Raji (cell line): ENCODE results near the gene SLC25A21.

Source experiments
- POLR2A ChIP-seq: IDR thresholded peaks from 2 replicates; pipeline ENCODE4 v1.6.1; 2011; ENCODE audit warnings: low read depth, low read length, control low read depth; ENCODE audit not compliant: insufficient read depth

SLC25A21 gene

DNA sequence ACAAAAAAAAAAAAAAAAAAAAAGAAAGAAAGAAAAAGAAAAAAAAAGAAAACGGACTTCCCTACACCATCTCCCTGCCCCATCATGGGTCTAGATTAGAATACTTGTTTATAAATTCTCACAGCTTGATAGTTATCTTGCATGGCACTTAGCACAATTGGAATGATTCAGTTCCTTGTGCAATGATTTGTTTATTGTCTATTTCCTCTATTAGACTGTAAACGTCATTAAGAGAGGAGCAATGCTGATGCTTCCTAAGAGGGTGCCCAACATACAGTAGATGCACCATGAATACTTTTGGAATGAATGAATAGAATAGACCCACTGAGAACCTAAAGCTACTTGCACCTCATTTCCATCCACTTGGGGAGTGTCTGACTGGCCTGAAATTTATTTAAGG lies 469.9 kb downstream of the SLC25A21 start:
- no peak for TF ChIP-seq POLR2A

DNA sequence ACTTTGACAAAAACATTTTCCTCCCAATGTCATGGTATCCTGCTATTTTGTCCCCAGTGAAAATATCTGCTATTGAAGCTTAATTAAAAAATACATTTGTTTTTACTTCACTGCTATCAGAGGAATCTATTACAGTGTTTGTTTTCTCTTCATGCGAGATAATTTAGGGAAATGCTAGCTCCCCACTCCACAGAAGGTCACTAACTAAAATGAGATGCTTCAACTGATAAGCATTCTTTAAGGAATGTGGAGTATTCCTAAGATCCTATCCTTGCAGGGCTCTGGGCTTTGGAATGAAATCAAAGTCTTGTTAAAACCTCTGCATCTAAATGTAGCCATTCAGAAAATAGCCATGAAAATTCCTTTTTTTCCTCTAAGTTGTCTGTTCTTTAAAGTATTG lies 471.3 kb downstream of the SLC25A21 start:
- TF ChIP-seq POLR2A = no peak

DNA sequence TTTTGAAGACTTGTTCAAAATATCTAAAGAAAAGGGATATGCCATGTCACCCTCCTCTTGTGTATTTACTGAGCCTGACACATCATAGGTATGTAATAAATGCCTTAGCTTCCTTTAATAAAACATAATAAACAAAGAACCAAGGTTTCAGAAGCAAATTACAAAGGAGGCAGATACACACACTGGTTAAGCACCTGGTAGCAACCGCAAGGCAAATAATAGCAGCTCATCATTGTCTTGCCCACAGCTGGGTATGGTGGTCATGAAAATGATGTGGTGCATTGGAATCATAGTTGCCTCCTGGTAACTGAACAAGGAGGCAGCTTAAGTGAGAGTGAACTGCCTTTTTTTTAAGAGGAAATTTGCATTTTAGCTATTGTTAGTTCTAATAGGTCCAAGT lies 471.8 kb downstream of the SLC25A21 start:
- TF ChIP-seq POLR2A = no peak

DNA sequence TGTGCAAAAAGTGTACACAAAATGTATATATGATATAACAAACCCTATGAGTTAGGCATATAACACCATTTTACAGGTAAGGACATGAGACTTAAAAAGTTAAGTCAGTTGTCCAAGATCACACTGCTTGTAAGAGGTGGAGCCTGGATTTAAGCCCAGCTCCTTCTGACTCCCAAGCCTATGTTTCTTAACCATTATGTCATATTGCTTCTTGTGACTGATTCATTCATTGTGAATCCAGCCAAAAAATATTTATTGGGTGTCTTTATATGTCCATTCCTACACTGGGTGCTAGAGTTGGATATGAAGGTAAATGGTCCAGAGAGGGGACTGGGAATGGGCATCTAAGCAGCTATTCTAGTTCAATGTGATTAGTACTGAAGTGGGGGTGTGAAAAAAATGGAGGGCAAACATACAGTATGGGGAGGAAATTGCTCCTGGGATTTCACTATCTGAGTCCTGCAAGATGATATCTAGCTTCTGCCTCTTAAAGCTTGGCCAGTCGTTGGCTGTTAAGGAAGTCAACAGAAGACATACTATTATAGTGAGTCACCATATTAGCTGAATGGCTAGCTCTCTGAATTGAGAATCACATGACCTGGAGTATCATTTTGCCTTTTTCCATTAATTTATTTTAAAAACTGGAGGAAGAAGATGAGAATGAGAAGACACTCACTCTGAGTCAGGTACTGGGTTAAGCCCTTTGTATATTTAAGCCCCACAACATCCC lies 481.9 kb downstream of the SLC25A21 start:
- TF ChIP-seq POLR2A = no peak

DNA sequence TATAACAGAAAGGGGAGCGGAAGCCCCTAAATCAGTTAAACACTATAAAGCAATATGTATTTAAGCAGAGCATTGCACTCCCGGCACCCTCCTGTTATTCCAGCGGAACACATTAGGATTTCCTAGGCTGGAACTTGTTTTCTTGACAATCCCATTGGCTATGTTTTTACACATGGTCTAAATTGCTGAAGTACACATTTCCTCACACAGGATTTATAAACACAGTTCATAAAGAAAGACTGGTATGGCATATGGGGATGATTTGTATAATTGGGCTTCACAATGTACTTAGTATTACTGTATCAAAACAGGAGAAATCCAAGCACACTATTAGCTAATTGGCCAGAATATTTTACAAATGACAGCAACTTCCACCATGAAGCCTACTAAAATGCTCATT lies 487.5 kb downstream of the SLC25A21 start:
- no peak for TF ChIP-seq POLR2A

DNA sequence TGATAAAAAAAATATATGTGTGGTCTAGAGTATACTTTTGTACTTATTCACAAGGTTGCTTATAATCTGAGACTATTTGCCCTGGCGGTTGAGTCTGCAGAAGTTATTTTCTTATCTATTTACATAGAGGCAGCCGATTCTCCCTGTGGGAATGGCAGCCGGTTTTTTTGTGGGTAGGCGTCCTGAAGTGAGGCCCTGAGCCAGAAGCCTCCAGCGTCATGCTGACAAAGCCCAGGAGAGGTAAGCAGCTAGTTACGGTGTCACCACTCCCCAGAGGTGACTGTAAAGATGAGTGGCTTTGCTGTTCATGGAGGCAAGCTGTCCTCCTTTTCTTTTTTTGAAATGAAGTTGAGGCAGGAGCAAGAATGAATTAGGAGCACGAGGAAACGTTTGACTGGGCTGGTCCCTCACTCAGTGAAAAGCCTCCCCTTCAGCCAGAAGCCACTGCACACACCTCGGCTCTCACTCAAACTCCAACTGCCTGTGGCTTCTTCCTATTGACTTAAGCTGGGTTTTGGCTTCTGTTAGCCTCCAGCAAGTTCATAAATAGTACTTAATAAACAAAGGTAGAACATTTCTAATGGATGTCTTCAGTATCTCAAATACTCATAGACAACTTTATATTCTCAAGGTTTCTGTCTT lies 489.2 kb downstream of the SLC25A21 start:
- no peak for TF ChIP-seq POLR2A

DNA sequence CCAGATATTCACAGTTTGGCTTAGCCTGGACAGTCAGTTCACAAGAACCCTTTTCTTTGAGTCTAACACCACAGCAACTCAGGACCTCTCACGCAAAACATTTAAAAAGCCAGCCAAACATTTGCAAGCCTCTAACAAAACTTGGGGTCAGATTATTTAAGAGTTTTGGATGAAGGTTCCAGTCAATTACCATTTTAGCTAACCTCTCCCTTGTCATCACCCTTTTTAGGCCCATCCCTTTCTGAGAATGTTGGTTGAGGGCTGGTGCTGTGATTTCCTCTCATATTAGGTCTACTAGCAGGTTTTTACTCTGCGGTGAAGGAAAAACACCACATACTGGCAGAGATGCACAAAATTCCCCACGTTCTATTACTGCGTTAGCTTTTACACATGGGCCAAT lies 490.1 kb downstream of the SLC25A21 start:
- TF ChIP-seq POLR2A = no peak

DNA sequence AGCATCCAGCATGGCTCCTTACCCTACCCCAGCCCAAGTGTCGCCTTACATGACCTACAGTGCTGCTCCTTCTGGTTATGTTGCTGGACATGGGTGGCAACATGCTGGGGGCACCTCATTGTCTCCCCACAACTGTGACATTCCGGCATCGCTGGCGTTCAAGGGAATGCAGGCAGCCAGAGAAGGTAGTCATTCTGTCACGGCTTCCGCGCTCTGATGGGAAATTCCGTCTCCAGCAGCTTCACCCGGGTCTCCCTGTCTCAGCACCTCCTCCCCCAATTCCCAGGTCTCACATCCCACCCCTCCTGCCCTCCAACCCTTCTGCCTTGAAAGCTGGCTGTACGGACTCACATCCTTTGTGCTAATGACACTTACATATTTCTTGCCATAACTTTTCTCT lies 496.2 kb downstream of the SLC25A21 start:
- no peak for TF ChIP-seq POLR2A

DNA sequence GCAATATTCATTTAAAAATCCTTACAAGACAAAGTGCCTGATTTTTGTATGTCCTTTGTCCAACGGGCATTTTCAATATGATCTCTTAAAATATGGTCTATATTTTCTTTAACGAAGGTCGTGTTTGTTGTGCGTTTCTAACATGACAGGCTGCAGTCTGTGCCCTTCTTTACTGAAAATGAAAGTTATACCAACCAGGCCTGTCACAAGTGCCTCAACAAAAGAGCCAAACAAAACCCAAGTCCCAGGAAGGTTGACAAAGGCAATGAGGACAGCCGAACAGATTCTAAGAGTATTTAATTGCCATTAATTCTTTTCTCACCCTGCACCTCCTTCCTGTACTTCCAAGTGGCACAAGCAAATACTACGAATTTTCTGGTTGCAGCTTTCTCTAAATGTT lies 496.8 kb downstream of the SLC25A21 start:
- TF ChIP-seq POLR2A = no peak

DNA sequence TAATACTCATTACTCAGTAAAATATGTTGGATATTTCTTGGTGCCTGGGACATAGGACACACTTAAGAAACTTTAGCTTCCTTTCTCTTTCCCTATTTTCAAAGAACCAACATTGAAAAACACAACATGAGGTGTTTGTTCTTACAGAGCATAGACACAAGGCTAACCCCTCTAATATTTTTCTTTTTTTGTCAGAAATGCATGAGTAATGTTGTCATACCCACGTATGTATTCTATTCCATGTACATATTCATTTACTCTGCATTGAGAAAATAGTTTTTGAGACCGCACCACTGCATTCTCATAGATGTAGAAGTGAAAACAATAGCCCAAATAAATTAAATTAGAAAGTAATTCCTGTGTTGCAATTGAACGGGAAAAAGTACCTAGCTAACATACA lies 497.7 kb downstream of the SLC25A21 start:
- TF ChIP-seq POLR2A = no peak

DNA sequence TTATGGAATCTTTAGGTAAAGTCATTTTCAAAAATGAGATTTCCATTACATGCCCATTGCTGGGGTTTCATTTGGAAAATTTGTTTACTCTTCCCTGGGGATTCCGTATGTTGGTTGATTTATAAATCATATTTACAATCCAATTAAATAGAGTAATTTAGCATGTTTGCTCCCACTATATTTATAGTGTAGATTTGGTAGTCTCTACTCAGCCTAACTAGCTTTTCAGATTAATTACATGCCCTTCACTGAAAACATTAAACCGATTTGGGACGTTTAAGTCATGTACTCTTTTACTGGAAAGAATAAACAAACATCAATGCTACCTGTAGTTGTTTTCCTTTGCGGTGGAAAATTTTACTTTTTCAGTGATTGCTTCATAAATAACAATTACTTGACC lies 500.3 kb downstream of the SLC25A21 start:
- TF ChIP-seq POLR2A = no peak

DNA sequence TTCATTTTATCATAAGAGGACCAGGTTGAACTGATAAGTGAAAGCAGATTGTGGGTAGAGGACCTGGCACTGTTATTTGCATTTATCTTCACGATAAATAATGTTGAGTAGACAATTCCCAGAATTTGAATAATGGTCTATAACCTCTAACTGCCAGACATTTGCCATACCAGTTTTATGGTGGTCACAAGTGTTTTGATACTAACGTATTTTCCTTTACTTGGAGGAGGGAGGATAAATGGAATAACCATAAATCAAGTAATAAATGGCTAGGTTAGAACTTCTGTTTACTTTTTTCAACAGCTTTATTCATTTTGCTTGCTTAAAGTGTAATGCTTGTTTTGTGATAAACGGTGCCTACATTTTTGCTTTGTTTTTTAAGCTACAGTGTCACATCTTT lies 501.3 kb downstream of the SLC25A21 start:
- TF ChIP-seq POLR2A = no peak

DNA sequence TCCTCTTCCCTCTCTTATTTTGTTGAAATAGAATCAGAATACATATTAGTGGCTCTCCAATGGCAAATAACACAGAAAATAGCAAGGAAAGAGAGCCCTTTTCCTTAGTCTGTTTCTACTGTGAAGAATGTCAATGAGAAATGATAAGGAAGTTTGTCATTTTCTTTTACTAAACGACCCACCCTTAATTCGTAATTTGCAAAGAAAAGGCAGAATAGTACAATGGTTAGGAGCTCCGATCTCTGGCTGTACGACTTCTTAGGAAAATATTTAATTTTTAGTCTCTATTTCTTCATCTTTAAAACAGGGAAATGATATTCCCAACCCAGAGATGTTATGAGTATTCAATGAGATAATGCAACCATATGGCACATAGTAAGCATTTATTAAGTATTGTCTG lies 504.7 kb downstream of the SLC25A21 start:
- TF ChIP-seq POLR2A = no peak

DNA sequence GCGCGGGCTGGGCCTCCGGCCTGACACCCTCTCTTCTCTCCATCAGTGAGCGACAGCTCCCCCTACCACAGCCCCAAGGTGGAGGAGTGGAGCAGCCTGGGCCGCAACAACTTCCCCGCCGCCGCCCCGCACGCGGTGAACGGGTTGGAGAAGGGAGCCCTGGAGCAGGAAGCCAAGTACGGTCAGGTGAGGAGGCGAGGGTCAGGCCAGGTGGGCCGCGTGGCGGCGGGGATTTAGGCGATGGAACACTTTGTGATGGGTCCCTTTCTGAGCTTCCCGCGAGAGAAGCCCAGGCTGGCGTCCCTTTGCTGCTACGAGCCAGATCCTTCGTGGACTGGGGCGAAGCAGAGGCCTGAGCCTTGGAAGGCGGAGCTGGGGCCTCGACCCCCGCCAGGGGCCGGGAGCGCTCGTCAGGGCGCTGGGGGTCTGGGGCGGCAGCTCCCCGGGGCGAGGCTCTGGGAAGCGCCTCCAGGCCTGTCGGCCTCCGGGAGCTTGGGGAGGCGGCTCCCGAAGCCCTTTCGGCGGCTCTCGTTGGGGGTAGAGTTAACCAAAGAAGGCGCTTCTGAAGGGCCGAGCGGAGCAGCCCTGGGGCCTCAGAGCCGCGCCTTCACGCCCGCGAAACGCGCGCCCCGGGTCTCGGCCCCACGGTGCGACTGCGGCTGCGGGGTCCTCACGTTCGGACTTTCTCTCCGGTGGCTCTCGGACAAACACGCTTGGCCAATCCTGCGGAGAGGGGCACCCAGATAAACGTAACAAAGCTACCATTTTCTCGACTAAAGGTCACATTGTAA lies 505.8 kb downstream of the SLC25A21 start:
- no peak for TF ChIP-seq POLR2A

DNA sequence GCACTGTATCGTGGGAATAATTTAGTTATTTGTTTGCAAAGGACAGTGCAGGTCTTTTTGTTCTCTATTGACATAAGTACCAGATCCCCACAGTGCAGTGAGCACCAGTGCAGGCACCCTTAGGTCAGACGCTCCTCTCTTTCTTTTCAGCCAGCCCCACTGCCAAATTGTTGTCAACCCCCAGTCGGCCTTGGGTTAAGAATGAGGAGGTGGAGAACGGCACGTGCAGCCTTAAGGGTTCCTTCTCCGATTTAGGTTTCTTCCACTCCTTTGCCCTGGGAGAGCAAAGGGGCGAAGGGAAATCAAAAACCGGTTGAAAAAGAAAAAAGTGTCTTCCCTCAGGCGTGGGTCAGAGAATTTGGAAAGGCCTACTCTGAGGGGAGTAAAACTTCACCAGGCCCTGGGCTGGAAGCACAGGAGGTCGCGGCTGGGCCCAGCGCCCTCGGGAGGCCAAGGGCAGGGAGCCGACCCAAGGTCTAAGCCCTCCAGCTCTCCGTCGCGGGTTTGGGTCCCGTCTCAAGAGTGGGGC lies 506.5 kb downstream of the SLC25A21 start:
- no peak for TF ChIP-seq POLR2A

DNA sequence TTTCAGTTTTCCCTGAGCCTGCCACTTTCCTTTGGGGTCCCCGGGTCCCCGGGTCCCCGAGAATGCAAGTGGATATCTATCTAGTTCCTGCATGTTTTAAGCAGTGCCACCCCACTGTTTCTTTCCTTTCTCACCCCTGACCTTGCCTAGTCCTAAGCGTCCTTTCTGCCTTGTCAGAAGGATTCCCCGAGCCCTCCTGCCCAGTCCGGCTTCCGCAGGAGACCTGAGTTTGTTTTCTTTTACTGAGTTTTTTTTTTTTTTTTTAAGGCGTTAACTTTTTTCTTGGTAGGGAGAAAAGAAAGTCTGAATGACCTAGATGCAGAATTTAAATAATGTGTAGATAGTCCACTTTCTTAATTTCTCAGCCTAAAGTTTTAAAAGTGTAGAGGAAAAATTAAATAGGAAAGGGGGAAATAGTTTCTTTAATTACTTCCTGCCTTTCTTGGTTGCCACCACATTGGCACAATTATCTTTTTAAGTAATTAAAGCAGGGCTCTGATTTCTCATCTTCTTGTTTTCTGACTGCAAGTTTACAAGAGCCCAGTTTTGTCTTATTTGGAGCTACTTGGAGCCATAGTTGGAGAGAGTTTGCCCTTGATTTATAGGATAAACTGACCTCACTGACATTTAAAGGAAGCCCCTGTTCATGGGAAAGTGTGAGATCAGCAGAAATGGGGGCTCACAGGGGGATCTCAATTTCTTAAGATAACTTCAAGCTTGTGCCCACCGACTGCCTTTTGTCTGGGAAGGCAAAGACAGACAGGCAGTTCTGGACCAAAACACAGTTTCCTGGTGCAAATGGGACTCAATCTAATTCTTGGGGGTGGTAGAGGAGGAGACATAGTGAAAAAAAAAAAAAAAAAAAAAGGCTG lies 507.8 kb downstream of the SLC25A21 start:
- no peak for TF ChIP-seq POLR2A
